SU-DHL-6 (cell line): ENCODE data around the gene SFMBT2.

Experiments
- EZH2phosphoT487 ChIP-seq: fragments of 200-600 bp; sonication (generic), shearing (Covaris generic); conservative IDR thresholded peaks from 2 replicates; pipeline ENCODE4 v1.6.1; 2018; ENCODE audit warnings: mild to moderate bottlenecking, antibody characterized with exemption, low read length, moderate library complexity, mixed read lengths
- TF ChIP-seq, protein P1 (sequence below): fragments of 200-600 bp; sonication (generic); IDR thresholded peaks from one replicate; pipeline ENCODE4 v1.5.1; 2017; ENCODE audit warnings: antibody characterized with exemption, mild to moderate bottlenecking, low read length, moderate library complexity; ENCODE audit not compliant: insufficient read depth, poor library complexity, severe bottlenecking

DNA sequence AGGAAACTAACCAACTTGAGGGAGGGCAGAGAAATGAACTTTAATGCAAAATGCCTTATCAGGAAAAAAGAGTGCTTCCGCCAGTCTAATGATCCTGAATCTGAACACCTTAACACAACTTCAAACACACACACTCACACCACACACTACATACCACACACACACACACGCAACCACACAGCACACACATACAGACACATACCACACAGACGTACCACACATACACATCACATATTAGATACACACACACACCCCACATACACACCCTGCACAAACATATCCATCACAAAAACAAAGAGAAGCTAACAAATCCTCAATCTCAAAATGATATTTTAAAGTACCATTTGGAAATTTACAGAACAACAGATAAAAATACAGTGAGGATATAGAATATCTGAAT lies 175.5 kb downstream of the SFMBT2 start:
- no peak for TF ChIP-seq EZH2phosphoT487
- TF ChIP-seq, protein P1, sequence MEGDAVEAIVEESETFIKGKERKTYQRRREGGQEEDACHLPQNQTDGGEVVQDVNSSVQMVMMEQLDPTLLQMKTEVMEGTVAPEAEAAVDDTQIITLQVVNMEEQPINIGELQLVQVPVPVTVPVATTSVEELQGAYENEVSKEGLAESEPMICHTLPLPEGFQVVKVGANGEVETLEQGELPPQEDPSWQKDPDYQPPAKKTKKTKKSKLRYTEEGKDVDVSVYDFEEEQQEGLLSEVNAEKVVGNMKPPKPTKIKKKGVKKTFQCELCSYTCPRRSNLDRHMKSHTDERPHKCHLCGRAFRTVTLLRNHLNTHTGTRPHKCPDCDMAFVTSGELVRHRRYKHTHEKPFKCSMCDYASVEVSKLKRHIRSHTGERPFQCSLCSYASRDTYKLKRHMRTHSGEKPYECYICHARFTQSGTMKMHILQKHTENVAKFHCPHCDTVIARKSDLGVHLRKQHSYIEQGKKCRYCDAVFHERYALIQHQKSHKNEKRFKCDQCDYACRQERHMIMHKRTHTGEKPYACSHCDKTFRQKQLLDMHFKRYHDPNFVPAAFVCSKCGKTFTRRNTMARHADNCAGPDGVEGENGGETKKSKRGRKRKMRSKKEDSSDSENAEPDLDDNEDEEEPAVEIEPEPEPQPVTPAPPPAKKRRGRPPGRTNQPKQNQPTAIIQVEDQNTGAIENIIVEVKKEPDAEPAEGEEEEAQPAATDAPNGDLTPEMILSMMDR = no peak
